PC-9 (cell line): ENCODE results near the gene MINDY4.

Experiments used
- CTCF ChIP-seq: fragments of 200-600 bp; sonication (generic); conservative IDR thresholded peaks from 2 replicates; pipeline ENCODE4 v1.6.1; 2017; ENCODE audit warnings: mixed run types, antibody characterized with exemption, mild to moderate bottlenecking, moderate library complexity
- EZH2 ChIP-seq: fragments of 200-600 bp; sonication (generic); IDR thresholded peaks from 2 replicates; pipeline ENCODE4 v1.8.0; 2017; ENCODE audit warnings: antibody characterized with exemption, low read depth

- TF ChIP-seq CTCF (no peak), EZH2 (no peak)
Observed at GRCh38 chr7:30852744-30853288, 81.6 kb downstream of the MINDY4 start.
